Hematopoietic multipotent progenitor cell treated with erythropoietin and hydrocortisone succinate and interleukin-3 and kit ligand, for 8 days (in vitro differentiated cells): ENCODE measurements around the gene ZSCAN10.
"Not testable (repeated sequence)": the region's sequence is repeated elsewhere in the genome, so short reads cannot be mapped to it uniquely, and the experiment has no call there.

Source experiments
- DNase-seq: peaks from one replicate; pipeline ENCODE4 v3.0.0-alpha.2; 2015

Gene ZSCAN10

GRCh38 chr16:3059041-3059722, 39.9 kb downstream of the ZSCAN10 start:
- peak; percentile 79 for DNase-seq

- peak; percentile 55 for DNase-seq
Observed at GRCh38 chr16:3058139-3059030, 40.7 kb downstream of the ZSCAN10 start.

- no peak for DNase-seq
Observed at GRCh38 chr16:3057181-3058138, 41.6 kb downstream of the ZSCAN10 start.

- no peak for DNase-seq
Observed at GRCh38 chr16:3056336-3057180, 42.5 kb downstream of the ZSCAN10 start.

GRCh38 chr16:3055734-3056115, 43.4 kb downstream of the ZSCAN10 start:
- not testable (repeated sequence) for DNase-seq

- DNase-seq: no peak
Observed at GRCh38 chr16:3054965-3055733, 43.9 kb downstream of the ZSCAN10 start.

- DNase-seq: not testable (repeated sequence)
Observed at GRCh38 chr16:3053330-3053710, 45.8 kb downstream of the ZSCAN10 start.

GRCh38 chr16:3052571-3053329, 46.3 kb downstream of the ZSCAN10 start:
- DNase-seq: not testable (repeated sequence)

GRCh38 chr16:3051494-3051893, 47.6 kb downstream of the ZSCAN10 start:
- no peak for DNase-seq

- DNase-seq: no peak
Observed at GRCh38 chr16:3051009-3051408, 48.1 kb downstream of the ZSCAN10 start.

- DNase-seq: no peak
Observed at GRCh38 chr16:3050487-3050886, 48.6 kb downstream of the ZSCAN10 start.

GRCh38 chr16:3049921-3050481, 49.1 kb downstream of the ZSCAN10 start:
- DNase-seq: no peak

GRCh38 chr16:3047387-3047720, 51.7 kb downstream of the ZSCAN10 start:
- no peak for DNase-seq

- no peak for DNase-seq
Observed at GRCh38 chr16:3046641-3047386, 52.3 kb downstream of the ZSCAN10 start.

- DNase-seq: no peak
Observed at GRCh38 chr16:3045758-3046640, 53.1 kb downstream of the ZSCAN10 start, which contains the start of gene MMP25. MMP25 (plus strand) TSS chr16:3046561; CDS start chr16:3046918, 357 bp downstream.

- DNase-seq: no peak
Observed at GRCh38 chr16:3044708-3045107, 54.4 kb downstream of the ZSCAN10 start.

GRCh38 chr16:3042376-3042775, 56.7 kb downstream of the ZSCAN10 start:
- DNase-seq: no peak

GRCh38 chr16:3038896-3039295, 60.2 kb downstream of the ZSCAN10 start:
- no peak for DNase-seq
